WERI-Rb-1 (cell line): ENCODE measurements around the gene FAM43B.

ENCODE experiments used
- DNase-seq: peaks from one replicate; pipeline ENCODE4 v3.0.0-alpha.2; 2020
- H3K27ac ChIP-seq: fragments of 250-450 bp; sonication (Bioruptor Pico); 2 replicates; pipeline ENCODE4 v1.5.1; 2020; ENCODE audit warnings: mild to moderate bottlenecking, moderate library complexity
- H3K27me3 ChIP-seq: fragments of 250-450 bp; sonication (Bioruptor Pico); 2 replicates; pipeline ENCODE4 v1.5.1; 2021; ENCODE audit warnings: mild to moderate bottlenecking, low read depth, moderate library complexity; ENCODE audit not compliant: insufficient read depth, severe bottlenecking
- H3K36me3 ChIP-seq: fragments of 250-450 bp; sonication (Bioruptor Pico); 2 replicates; pipeline ENCODE4 v1.5.1; 2020; ENCODE audit warnings: mild to moderate bottlenecking, moderate library complexity
- H3K4me3 ChIP-seq: 2 replicates; pipeline ENCODE4 v1.5.1; 2011; ENCODE audit warnings: low read depth, mild to moderate bottlenecking, control low read depth, low read length
- H3K9me3 ChIP-seq: fragments of 250-450 bp; sonication (Bioruptor Pico); 2 replicates; pipeline ENCODE4 v1.5.1; 2021; ENCODE audit warnings: mild to moderate bottlenecking, moderate library complexity; ENCODE audit not compliant: severe bottlenecking
- TF ChIP-seq, protein P1 (sequence below): IDR thresholded peaks from 2 replicates; pipeline ENCODE4 v1.5.1; 2011; ENCODE audit warnings: low read depth, mild to moderate bottlenecking, control low read depth, inconsistent platforms, low read length

The FAM43B gene

DNA sequence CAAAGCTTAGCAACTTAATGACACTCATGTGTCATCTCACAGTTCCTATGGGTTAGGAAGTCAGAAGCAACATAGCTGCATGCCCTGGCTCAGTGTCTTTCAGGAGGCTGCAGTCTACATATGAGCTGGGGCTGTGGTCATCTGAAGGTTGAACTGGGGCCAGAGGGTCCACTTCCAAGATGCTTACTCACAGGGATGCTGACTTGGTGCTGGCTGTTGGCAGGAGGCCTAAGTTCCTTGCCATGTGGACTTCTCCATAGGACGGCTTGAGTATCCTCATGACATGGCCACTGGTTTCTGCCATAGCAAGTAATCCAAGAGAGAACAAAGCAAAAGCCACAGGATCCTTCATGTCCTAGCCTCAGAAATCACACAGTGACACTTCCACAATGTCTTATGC, 12.1 kb upstream of the FAM43B start:
- no peak for DNase-seq
- Histone ChIP-seq H3K27me3 (no peaks in the 10 kb centered on the region), H3K36me3 (no peaks in the 10 kb centered on the region), H3K9me3 (no peaks in the 10 kb centered on the region), H3K27ac (no peak overlapping the region), H3K4me3 (no peak overlapping the region)
- TF ChIP-seq, protein P1, sequence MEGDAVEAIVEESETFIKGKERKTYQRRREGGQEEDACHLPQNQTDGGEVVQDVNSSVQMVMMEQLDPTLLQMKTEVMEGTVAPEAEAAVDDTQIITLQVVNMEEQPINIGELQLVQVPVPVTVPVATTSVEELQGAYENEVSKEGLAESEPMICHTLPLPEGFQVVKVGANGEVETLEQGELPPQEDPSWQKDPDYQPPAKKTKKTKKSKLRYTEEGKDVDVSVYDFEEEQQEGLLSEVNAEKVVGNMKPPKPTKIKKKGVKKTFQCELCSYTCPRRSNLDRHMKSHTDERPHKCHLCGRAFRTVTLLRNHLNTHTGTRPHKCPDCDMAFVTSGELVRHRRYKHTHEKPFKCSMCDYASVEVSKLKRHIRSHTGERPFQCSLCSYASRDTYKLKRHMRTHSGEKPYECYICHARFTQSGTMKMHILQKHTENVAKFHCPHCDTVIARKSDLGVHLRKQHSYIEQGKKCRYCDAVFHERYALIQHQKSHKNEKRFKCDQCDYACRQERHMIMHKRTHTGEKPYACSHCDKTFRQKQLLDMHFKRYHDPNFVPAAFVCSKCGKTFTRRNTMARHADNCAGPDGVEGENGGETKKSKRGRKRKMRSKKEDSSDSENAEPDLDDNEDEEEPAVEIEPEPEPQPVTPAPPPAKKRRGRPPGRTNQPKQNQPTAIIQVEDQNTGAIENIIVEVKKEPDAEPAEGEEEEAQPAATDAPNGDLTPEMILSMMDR, result no peak

DNA sequence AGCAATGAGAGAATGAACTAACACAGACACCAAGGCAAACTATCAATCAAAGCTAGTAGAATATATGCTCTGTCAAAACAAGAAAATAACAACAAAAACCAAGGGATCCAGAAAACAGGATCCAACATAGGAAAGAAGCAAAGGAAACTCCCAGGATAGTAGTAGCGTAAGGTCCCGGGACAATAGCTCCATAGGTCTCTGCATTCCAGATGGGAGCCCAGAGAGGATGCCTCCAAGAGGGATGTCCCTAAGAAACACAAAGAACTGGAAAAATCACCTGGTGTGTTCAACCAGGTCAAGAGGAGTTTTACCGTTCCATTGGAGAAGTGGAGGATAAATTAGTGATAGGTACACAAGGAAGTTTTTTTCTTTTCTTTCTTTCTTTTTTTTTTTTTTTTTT, 5.7 kb upstream of the FAM43B start:
- no peak overlapping the region for H3K27ac ChIP-seq
- TF ChIP-seq, protein P1, result no peak
- no peak overlapping the region for H3K4me3 ChIP-seq
- no peak for DNase-seq
- H3K27me3 ChIP-seq, result no peaks in the 10 kb centered on the region
- H3K36me3 ChIP-seq, result no peaks in the 10 kb centered on the region
- H3K9me3 ChIP-seq, result no peaks in the 10 kb centered on the region

DNA sequence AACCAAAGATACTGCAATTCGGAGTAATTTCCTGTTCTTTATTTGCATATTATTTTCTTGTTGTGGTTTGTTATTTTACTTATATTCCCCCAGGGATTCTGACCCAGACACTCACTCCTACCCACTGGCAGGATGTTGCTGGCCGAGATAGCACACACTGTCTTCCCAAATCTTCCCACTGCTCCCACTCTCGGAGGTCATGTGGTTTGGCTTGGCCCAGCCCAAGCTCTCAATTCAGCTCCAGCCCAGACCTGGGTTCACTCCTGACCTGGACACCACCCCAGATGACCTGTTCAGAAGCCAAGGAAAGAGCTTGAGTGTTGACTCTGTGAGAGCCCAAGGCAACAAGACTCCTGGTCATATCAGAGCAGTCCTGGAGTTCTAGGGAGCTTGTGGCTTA, 1.2 kb upstream of the FAM43B start:
- TF ChIP-seq, protein P1, result no peak
- Histone ChIP-seq H3K27me3 (peaks cover 7% of the 10 kb centered on the region), H3K36me3 (no peaks in the 10 kb centered on the region), H3K9me3 (no peaks in the 10 kb centered on the region), H3K4me3 (no peak overlapping the region), H3K27ac (no peak overlapping the region)
- no peak for DNase-seq

DNA sequence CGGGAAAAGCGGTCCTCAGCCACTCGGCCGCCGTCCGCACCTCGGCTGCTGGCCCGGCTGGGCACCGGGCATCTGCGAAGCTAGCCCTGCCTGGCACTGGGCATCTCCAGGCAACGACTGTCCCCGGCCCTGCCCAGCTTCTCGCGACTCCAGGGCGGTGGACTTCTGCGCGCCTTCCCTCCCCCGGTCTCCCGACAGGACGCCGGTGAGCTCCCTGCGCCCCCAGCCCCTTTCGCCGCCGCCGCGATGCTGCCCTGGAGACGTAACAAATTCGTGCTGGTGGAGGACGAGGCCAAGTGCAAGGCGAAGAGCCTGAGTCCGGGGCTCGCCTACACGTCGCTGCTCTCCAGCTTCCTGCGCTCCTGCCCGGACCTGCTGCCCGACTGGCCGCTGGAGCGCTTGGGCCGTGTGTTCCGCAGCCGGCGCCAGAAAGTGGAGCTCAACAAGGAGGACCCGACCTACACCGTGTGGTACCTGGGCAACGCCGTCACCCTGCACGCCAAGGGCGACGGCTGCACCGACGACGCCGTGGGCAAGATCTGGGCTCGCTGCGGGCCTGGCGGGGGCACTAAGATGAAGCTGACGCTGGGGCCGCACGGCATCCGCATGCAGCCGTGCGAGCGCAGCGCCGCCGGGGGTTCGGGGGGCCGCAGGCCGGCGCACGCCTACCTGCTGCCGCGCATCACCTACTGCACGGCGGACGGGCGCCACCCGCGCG, 514 bp downstream of the FAM43B start:
- peak; percentile 20 for DNase-seq
- TF ChIP-seq, protein P1, result no peak
- Histone ChIP-seq H3K9me3 (no peaks in the 10 kb centered on the region), H3K27ac (no peak overlapping the region), H3K27me3 (peaks cover 7% of the 10 kb centered on the region), H3K4me3 (peak overlapping the region; percentile 53), H3K36me3 (no peaks in the 10 kb centered on the region)

DNA sequence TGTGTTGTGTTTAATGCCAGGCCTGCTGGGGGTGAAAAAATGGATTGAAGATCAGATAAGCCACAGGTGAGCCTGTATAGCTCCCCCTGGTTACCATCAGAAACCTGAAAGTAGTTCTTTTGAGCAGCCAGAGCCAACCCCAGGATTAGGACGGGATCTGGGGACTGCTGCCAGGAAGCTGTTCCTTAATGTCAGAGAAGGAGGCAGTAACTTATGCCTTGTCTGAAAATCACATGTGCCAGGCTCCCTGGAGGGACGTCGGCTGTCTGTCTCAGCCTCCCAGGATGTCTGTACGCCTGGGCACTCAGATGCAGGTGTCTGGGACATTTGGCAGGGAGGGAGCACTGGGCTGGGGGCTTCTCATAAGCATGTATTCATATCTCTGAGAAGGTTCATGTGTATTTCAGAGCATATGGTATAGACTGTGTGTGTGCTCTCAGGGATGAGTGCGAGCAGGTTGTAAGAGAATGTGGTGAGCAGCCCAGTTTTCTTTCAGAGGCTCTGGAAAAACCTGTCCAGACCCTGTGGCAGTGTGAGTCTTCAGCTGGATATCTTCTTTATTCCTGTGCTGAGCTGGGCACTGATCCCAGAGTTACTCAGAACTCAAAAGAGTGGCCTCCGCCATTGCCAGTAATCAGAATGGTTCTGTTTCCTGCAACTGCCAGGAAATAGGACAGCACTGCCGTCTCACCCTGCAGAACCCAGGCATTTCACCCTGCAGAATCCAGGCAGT, 2.8 kb downstream of the FAM43B start:
- Histone ChIP-seq H3K36me3 (no peaks in the 10 kb centered on the region), H3K27ac (no peak overlapping the region), H3K9me3 (no peaks in the 10 kb centered on the region), H3K4me3 (no peak overlapping the region), H3K27me3 (peaks cover 7% of the 10 kb centered on the region)
- DNase-seq, result no peak
- TF ChIP-seq, protein P1, result no peak
